NCI-H187 treated with DMSO at 0.1 percent for 48 hours (cell line): ENCODE results near the gene TEX44.

ENCODE experiments used
- DNase-seq: peaks from one replicate; lab custom pipeline; 2025; lab: John Stamatoyannopoulos, UW

The TEX44 gene

DNA sequence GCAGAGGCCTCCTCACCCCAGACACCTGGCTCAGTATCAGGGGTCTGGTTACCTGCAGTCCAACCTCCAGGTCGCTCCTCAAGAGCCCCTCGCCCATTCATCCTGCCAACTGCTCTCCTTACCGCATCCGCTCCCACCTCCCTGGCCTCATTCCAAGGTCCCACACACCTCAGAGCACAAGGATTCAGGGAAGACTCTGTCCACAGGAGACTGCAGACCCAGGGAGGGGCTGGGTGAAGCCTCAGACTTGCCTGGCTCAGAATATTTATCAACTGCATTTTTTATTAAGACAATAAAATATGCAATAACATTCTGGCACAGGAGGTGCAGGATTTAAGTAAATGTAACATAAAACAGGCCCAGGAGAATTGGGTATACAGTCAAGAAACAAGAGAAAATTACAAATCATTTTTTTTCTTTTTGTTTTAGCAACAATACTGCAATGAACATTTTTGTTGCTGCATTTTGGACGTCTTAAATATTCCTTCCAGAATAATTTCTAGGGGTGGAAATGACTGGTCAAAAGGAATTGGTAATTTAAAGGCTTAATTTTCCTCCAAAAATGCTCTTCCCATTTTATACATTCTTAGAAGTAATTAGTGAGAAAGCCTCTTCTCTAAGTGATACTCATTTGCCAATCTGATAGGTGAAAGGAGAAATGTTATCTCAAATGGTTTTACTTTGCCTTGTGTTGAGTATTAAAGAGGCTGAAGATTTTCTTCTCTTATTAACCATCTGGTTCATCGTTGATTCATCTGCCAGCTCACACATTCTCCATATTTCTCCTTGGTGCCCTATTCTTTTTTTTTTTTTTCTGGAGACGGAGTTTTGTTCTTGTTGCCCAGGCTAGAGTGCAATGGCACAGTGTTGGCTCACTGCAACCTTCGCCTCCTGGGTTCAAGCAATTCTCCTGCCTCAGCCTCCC is 42.5 kb downstream of the TEX44 start:
- no peak for DNase-seq

DNA sequence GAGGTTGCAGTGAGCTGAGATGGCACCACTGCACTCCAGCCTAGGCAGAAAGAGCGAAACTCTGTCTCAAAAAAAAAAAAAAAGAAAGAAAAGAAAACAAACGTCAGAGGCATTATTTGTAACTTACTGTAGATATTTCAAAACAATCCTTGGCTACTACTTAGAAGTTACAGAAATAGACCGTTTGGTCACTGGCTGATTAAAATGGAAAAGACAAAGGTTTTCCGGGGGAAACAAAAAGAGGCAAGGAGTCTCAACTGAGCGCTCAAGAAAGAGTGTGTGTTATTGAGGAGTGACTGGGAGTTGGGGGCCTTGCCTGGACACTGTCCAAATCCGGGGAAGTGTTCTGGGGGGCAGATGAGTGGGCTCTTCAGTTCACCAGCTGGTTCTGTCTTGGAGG is 47.6 kb downstream of the TEX44 start:
- DNase-seq = no peak

GRCh38 chr2:231640641-231641111 is 48.0 kb downstream of the TEX44 start:
- DNase-seq = no peak

- no peak for DNase-seq
These were observed 50.2 kb downstream of the TEX44 start for GRCh38 chr2:231642631-231643494.

GRCh38 chr2:231643495-231643888 is 50.8 kb downstream of the TEX44 start:
- no peak for DNase-seq
